H1 (cell line): ENCODE results near the gene PLEKHA1. TPM values are rescaled to one million over a fixed set of nuclear protein-coding genes. Genes with fewer than 3 reads are reported as not detected.

Source experiments
- CTCF ChIA-PET: fragments of 300-600 bp; sonication (Branson Sonifier 250); formaldehyde crosslinking; loops from one replicate; lab custom pipeline; 2021; ENCODE audit not compliant: partially characterized antibody; lab: Charles Lee
- POLR2A ChIA-PET: fragments of 300-600 bp; sonication (Branson Sonifier 250); formaldehyde crosslinking; loops from one replicate; lab custom pipeline; 2021; ENCODE audit warnings: inconsistent platforms; ENCODE audit not compliant: partially characterized antibody; lab: Charles Lee
- DNase-seq, 2 experiments: peaks; one replicate each; pipeline versions ENCODE4 v3.0.0 to v3.0.0-alpha.2; 2010 to 2022; ENCODE audit warnings: low spot score in 2 of 2, low read depth in 1 of 2, mixed read lengths in 1 of 2
- FAIRE-seq: peaks from 2 replicates; lab custom pipeline; 2011; peaks lifted over from hg19 to GRCh38; lab: Jason Lieb, UNC
- H2AFZ ChIP-seq: 2 replicates; pipeline ENCODE4 v1.8.1; 2012; ENCODE audit warnings: low read length, inconsistent platforms
- H2AK5ac ChIP-seq: 2 replicates; pipeline ENCODE4 v1.6.1; 2013; ENCODE audit warnings: low read depth, low read length
- H2BK120ac ChIP-seq: replicated peaks from 2 replicates; pipeline ENCODE3; 2013; ENCODE audit warnings: low read depth, low read length, inconsistent platforms
- H2BK12ac ChIP-seq: 2 replicates; pipeline ENCODE4 v1.6.1; 2013; ENCODE audit warnings: low read depth, low read length
- H2BK15ac ChIP-seq: 2 replicates; pipeline ENCODE4 v1.6.1; 2013; ENCODE audit warnings: low read length
- H2BK20ac ChIP-seq: 2 replicates; pipeline ENCODE4 v1.6.1; 2013; ENCODE audit warnings: low read length
- H2BK5ac ChIP-seq: 2 replicates; pipeline ENCODE4 v1.6.1; 2013; ENCODE audit warnings: low read depth, low read length
- H3K14ac ChIP-seq: 2 replicates; pipeline ENCODE4 v1.6.1; 2013; ENCODE audit warnings: inconsistent platforms; ENCODE audit not compliant: insufficient read length
- H3K18ac ChIP-seq: 2 replicates; pipeline ENCODE4 v1.6.1; 2013; ENCODE audit warnings: low read length; ENCODE audit errors: extremely low read depth
- H3K23ac ChIP-seq: 2 replicates; pipeline ENCODE4 v1.6.1; 2013; ENCODE audit warnings: inconsistent platforms; ENCODE audit not compliant: insufficient read length
- H3K23me2 ChIP-seq: 2 replicates; pipeline ENCODE4 v1.6.1; 2013; ENCODE audit warnings: low read depth, low read length
- H3K27ac ChIP-seq: 2 replicates; pipeline ENCODE4 v1.6.1; 2011; ENCODE audit warnings: low read depth, low read length, inconsistent platforms
- H3K27me3 ChIP-seq, 4 experiments: replicated peaks in 1 of 4; 1 replicate in 1 of 4; 2 replicates in 3 of 4; pipeline versions ENCODE4 v1.6.1 to v1.8.1; 2011 to 2013; ENCODE audit warnings: low read length in 3 of 4, mild to moderate bottlenecking in 3 of 4, inconsistent platforms in 2 of 4, mixed read lengths in 2 of 4, moderate library complexity in 1 of 4; ENCODE audit not compliant: control insufficient read depth in 3 of 4, insufficient read depth in 3 of 4; ENCODE audit errors: extremely low read depth in 1 of 4
- H3K36me3 ChIP-seq, 4 experiments: 2 replicates each; pipeline versions ENCODE4 v1.6.1 to v1.8.1; 2011 to 2013; ENCODE audit warnings: mild to moderate bottlenecking in 4 of 4, low read length in 3 of 4, moderate library complexity in 2 of 4, control low read depth in 1 of 4, inconsistent platforms in 1 of 4; ENCODE audit not compliant: insufficient read depth in 4 of 4, control insufficient read depth in 2 of 4
- H3K4ac ChIP-seq: replicated peaks from 2 replicates; pipeline ENCODE3; 2013; ENCODE audit warnings: low read length, low read depth, mixed read lengths, inconsistent platforms; ENCODE audit not compliant: insufficient read length
- H3K4me1 ChIP-seq, 4 experiments: replicated peaks in 1 of 4; 1 replicate in 1 of 4; 2 replicates in 3 of 4; pipeline versions ENCODE4 v1.6.1 to v1.8.1; 2011 to 2013; ENCODE audit warnings: low read length in 3 of 4, inconsistent platforms in 2 of 4, mixed read lengths in 1 of 4; ENCODE audit not compliant: insufficient read depth in 4 of 4, control insufficient read depth in 3 of 4
- H3K4me2 ChIP-seq, 2 experiments: 2 replicates each; pipeline versions ENCODE4 v1.6.1 to v1.8.1; 2011 to 2013; ENCODE audit warnings: low read depth in 2 of 2, low read length in 2 of 2, control low read depth in 1 of 2, inconsistent platforms in 1 of 2, mild to moderate bottlenecking in 1 of 2; ENCODE audit not compliant: insufficient read depth in 1 of 2
- H3K4me3 ChIP-seq, 4 experiments: fragments of 200-600, 300-600 bp in 1 of 4; sonication (generic), shearing (Covaris generic), sonication (Bioruptor Twin) in 1 of 4; 2 replicates each; pipeline versions ENCODE4 v1.5.1 to v1.8.1; 2011 to 2016; ENCODE audit warnings: low read length in 4 of 4, low read depth in 3 of 4, control low read depth in 2 of 4, inconsistent platforms in 2 of 4, mild to moderate bottlenecking in 2 of 4, mixed read lengths in 1 of 4, moderate library complexity in 1 of 4; ENCODE audit not compliant: insufficient read depth in 2 of 4; ENCODE audit errors: extremely low read depth in 1 of 4
- H3K56ac ChIP-seq: replicated peaks from 2 replicates; pipeline ENCODE3; 2013; ENCODE audit warnings: low read depth, mild to moderate bottlenecking, mixed read lengths, low read length, inconsistent platforms; ENCODE audit not compliant: insufficient read length
- H3K79me1 ChIP-seq: 2 replicates; pipeline ENCODE4 v1.6.1; 2013; ENCODE audit warnings: low read depth, low read length, control low read depth
- H3K79me2 ChIP-seq, 2 experiments: 2 replicates each; pipeline versions ENCODE4 v1.6.1 to v1.8.1; 2012 to 2013; ENCODE audit warnings: low read length in 2 of 2, mild to moderate bottlenecking in 2 of 2, inconsistent platforms in 1 of 2; ENCODE audit not compliant: insufficient read depth in 2 of 2, control insufficient read depth in 1 of 2
- H3K9ac ChIP-seq, 4 experiments: replicated peaks in 1 of 4; 1 replicate in 1 of 4; 2 replicates in 3 of 4; pipeline versions ENCODE4 v1.6.1 to v1.8.1; 2011 to 2013; ENCODE audit warnings: low read depth in 3 of 4, low read length in 3 of 4, control low read depth in 2 of 4, mild to moderate bottlenecking in 2 of 4, moderate library complexity in 2 of 4, inconsistent platforms in 1 of 4; ENCODE audit errors: extremely low read depth in 1 of 4
- H3K9me3 ChIP-seq, 2 experiments: 2 replicates each; pipeline versions ENCODE4 v1.6.1 to v1.8.1; 2012 to 2013; ENCODE audit warnings: mild to moderate bottlenecking in 2 of 2, moderate library complexity in 2 of 2, control low read depth in 1 of 2, inconsistent platforms in 1 of 2, low read depth in 1 of 2, low read length in 1 of 2, mixed read lengths in 1 of 2; ENCODE audit not compliant: insufficient read depth in 2 of 2
- H4K20me1 ChIP-seq, 2 experiments: replicated peaks in 1 of 2; 2 replicates each; pipeline versions ENCODE3 to v1.8.1; 2011 to 2013; ENCODE audit warnings: inconsistent platforms in 2 of 2, low read length in 2 of 2, mild to moderate bottlenecking in 1 of 2; ENCODE audit not compliant: insufficient read depth in 2 of 2, control insufficient read depth in 1 of 2
- H4K5ac ChIP-seq: 2 replicates; pipeline ENCODE4 v1.6.1; 2013; ENCODE audit warnings: low read length, low read depth, mixed read lengths, inconsistent platforms; ENCODE audit not compliant: insufficient read length
- H4K8ac ChIP-seq: 2 replicates; pipeline ENCODE4 v1.8.0; 2013; ENCODE audit warnings: mild to moderate bottlenecking, moderate library complexity, low read length, inconsistent platforms; ENCODE audit not compliant: insufficient read depth; ENCODE audit errors: extremely low read depth
- H4K91ac ChIP-seq: replicated peaks from 2 replicates; pipeline ENCODE3; 2013; ENCODE audit warnings: low read length, mixed read lengths, inconsistent platforms; ENCODE audit not compliant: insufficient read length
- POU5F1 ChIP-seq: IDR thresholded peaks from 2 replicates; pipeline ENCODE4 v1.6.1; 2011; ENCODE audit warnings: low read depth, mild to moderate bottlenecking, low read length, moderate library complexity
- RBBP5 ChIP-seq: IDR thresholded peaks from 2 replicates; pipeline ENCODE4 v1.7.1; 2012; ENCODE audit warnings: low read depth, mild to moderate bottlenecking, inconsistent platforms, low read length, moderate library complexity, borderline replicate concordance
- SAP30 ChIP-seq: fragments of 300-600 bp; sonication (generic); IDR thresholded peaks from 2 replicates; pipeline ENCODE4 v1.7.1; 2012; ENCODE audit warnings: low read length, moderate library complexity, mild to moderate bottlenecking, inconsistent platforms; ENCODE audit not compliant: insufficient read depth, insufficient replicate concordance
- WGBS, 2 experiments: shearing (Covaris generic) in 1 of 2; methylation state at CpG; one replicate each; pipeline versions ENCODE4 v1.1.6 to v1.1.7; 2013 to 2015; ENCODE audit warnings: low lambda C conversion rate in 2 of 2, mixed read lengths in 2 of 2, inconsistent platforms in 1 of 2, low coverage in 1 of 2, missing lambda C conversion rate in 1 of 2; ENCODE audit not compliant: insufficient replicate concordance in 2 of 2, insufficient coverage in 1 of 2, insufficient read length in 1 of 2; ENCODE audit errors: extremely low coverage in 1 of 2, missing lambda C conversion rate in 1 of 2; 5-methylcytosine and 5-hydroxymethylcytosine counted together
- polyA plus RNA-seq, 7 experiments: library from polyadenylated mRNA; depleted of rRNA in 3 of 7; stranded (reverse) in 5 of 7; unstranded in 2 of 7; fragments of >200 nt in 5 of 7; fragments of 200-250 nt in 2 of 7; gene quantifications; 1 replicate in 5 of 7; 2 replicates in 1 of 7; 4 replicates in 1 of 7; pipeline versions ENCODE4 v1.2.1 to v1.2.3, GENCODE V29; 2011 to 2013; ENCODE audit warnings: missing spikeins in 2 of 7, mixed read lengths in 2 of 7
- total RNA-seq: library from RNA; stranded (reverse); fragmentation: NEBNext Ultra II Directional; extraction: Animal tissue kit (Norgen Biotek cat#: 25700); gene quantifications from 2 replicates; pipeline ENCODE4 v1.2.1, GENCODE V29; 2021

The PLEKHA1 gene
- total and polyA plus RNA-seq, 2 of the 8 experiments (the other 6 are each of a cell fraction or from before 2014, with no cell fraction given), result 15.6 to 39.7 TPM

- Histone ChIP-seq H2BK20ac (no peak overlapping the region), H2BK120ac (no peak overlapping the region), H3K79me2 (peaks cover 6 to 94% of the 10 kb centered on the region in 2 experiments; a peak in 3 of 4 replicates), H3K27me3 (no peaks in the 10 kb centered on the region), H3K9me3 (no peaks in the 10 kb centered on the region), H4K20me1 (peaks cover under 1 to 2% of the 10 kb centered on the region in 2 experiments), H3K36me3 (peaks cover 0 to 4% (median 2%) of the 10 kb centered on the region in 4 experiments; a peak in 2 of 8 replicates), H3K23me2 (no peaks in the 10 kb centered on the region), H3K9ac (no peak overlapping the region), H2BK5ac (no peak overlapping the region), H3K18ac (no peak overlapping the region), H2BK15ac (no peak overlapping the region), H3K23ac (no peak overlapping the region), H2BK12ac (no peak overlapping the region), H4K5ac (no peak overlapping the region), H2AK5ac (no peak overlapping the region), H2AFZ (no peak overlapping the region), H3K79me1 (no peaks in the 10 kb centered on the region; the same call in 1 of the 2 replicates), H4K8ac (no peak overlapping the region), H3K4me2 (no peak overlapping the region), H3K4ac (no peak overlapping the region), H3K4me3 (no peak overlapping the region), H4K91ac (no peak overlapping the region), H3K4me1 (no peaks in the 10 kb centered on the region), H3K56ac (no peak overlapping the region), H3K27ac (no peak overlapping the region), H3K14ac (no peak overlapping the region)
- FAIRE-seq, result no peak
- DNase-seq, result no peak
- WGBS, 2 experiments, result 91% methylated on average over 2 of the region's 2 CpGs; no CpG with 5 or more reads in 1 of the 2 experiments
- no peak for TF ChIP-seq RBBP5
- no peak for TF ChIP-seq SAP30
- no peak for TF ChIP-seq POU5F1
- POLR2A ChIA-PET, result no interaction called here
- CTCF ChIA-PET, result interaction anchor here (1.1 kb wide), 1 partner anchor 43 kb away, joined by 4 read pairs; no protein-coding TSS in a partner anchor
Measured at GRCh38 chr10:122386514-122386913, 12.0 kb downstream of the PLEKHA1 start.
